CMK (cell line): ENCODE measurements around the gene SLC7A8.

Source experiments
- DNase-seq: peaks from one replicate; pipeline ENCODE4 v3.0.0-alpha.2; 2010; ENCODE audit warnings: low read depth

Gene SLC7A8

GRCh38 chr14:23130871-23131270 is 52.6 kb downstream of the SLC7A8 start:
- DNase-seq: no peak

- no peak for DNase-seq
Observed at GRCh38 chr14:23129759-23130316, 53.6 kb downstream of the SLC7A8 start.

GRCh38 chr14:23128969-23129758 is 54.3 kb downstream of the SLC7A8 start:
- no peak for DNase-seq

GRCh38 chr14:23127861-23128260 is 55.6 kb downstream of the SLC7A8 start:
- DNase-seq: no peak

GRCh38 chr14:23126548-23127278 is 56.7 kb downstream of the SLC7A8 start:
- no peak for DNase-seq

GRCh38 chr14:23125933-23126524 is 57.4 kb downstream of the SLC7A8 start:
- DNase-seq: no peak

GRCh38 chr14:23125011-23125410 is 58.4 kb downstream of the SLC7A8 start:
- DNase-seq: no peak

- DNase-seq: no peak
Observed at GRCh38 chr14:23124337-23124954, 59.0 kb downstream of the SLC7A8 start.

- no peak for DNase-seq
Observed at GRCh38 chr14:23123419-23123818, 60.0 kb downstream of the SLC7A8 start.

GRCh38 chr14:23122086-23122485 is 61.4 kb downstream of the SLC7A8 start:
- DNase-seq: no peak

GRCh38 chr14:23121361-23121771 is 62.1 kb downstream of the SLC7A8 start:
- DNase-seq: no peak

- peak; percentile 68 for DNase-seq
Observed at GRCh38 chr14:23120541-23121251, 62.8 kb downstream of the SLC7A8 start.

GRCh38 chr14:23119363-23120327 is 63.8 kb downstream of the SLC7A8 start:
- no peak for DNase-seq

GRCh38 chr14:23118506-23119362 is 64.7 kb downstream of the SLC7A8 start, which contains the start of gene CEBPE:
Gene CEBPE (minus strand): TSS chr14:23119255. CDS start chr14:23119091, 164 bp downstream.
- DNase-seq: no peak

- DNase-seq: no peak
Observed at GRCh38 chr14:23117371-23118020, 66.0 kb downstream of the SLC7A8 start.

- no peak for DNase-seq
Observed at GRCh38 chr14:23115918-23116317, 67.5 kb downstream of the SLC7A8 start.

GRCh38 chr14:23115039-23115731 is 68.3 kb downstream of the SLC7A8 start:
- DNase-seq: no peak

GRCh38 chr14:23114669-23115038 is 68.8 kb downstream of the SLC7A8 start:
- DNase-seq: no peak
